PC-3 (cell line): ENCODE data around the gene RBM26. TPM values are rescaled to one million over a fixed set of nuclear protein-coding genes. Genes with fewer than 3 reads are reported as not detected.
A peak's percentile ranks its signal among the peaks of the same experiment; 100 is the strongest.

ENCODE experiments used
- ATAC-seq: fragments of 200-7000 bp; cut with Tn5 transposase; 2 replicates; pipeline ENCODE4 v1.9.1; 2020; ENCODE audit warnings: mild to moderate bottlenecking, moderate library complexity
- BruUV-seq: library from RNA; stranded (reverse); fragments of 400-500 nt; replicated peaks from 2 replicates; lab custom pipeline; 2021; lab: Mats Ljungman, UMichigan
- CTCF ChIA-PET: fragments of 300-600 bp; sonication (Branson Sonifier 250); formaldehyde crosslinking; loops from one replicate; lab custom pipeline; 2022; ENCODE audit warnings: antibody characterized with exemption; lab: Charles Lee
- POLR2A ChIA-PET: fragments of 300-600 bp; sonication (Branson Sonifier 250); formaldehyde crosslinking; loops from one replicate; lab custom pipeline; 2022; ENCODE audit warnings: antibody characterized with exemption; ENCODE audit not compliant: unreplicated experiment; lab: Charles Lee
- DNase-seq: peaks from one replicate; pipeline ENCODE4 v3.0.0-alpha.2; 2015
- H2AFZ ChIP-seq: fragments of 300-600 bp; sonication (generic); 2 replicates; pipeline ENCODE4 v1.6.0; 2016; ENCODE audit warnings: antibody characterized with exemption, low read length
- H3F3A ChIP-seq: fragments of 300-600 bp; sonication (generic); one replicate; pipeline ENCODE4 v1.6.0; 2017; ENCODE audit warnings: antibody characterized with exemption, low read length, control low read depth, mild to moderate bottlenecking; ENCODE audit not compliant: unreplicated experiment
- H3K27ac ChIP-seq: fragments of 300-600 bp; sonication (generic); 2 replicates; pipeline ENCODE4 v1.5.1; 2016; ENCODE audit warnings: mild to moderate bottlenecking, low read length
- H3K27me3 ChIP-seq: fragments of 300-600 bp; sonication (generic); 2 replicates; pipeline ENCODE4 v1.6.1; 2016; ENCODE audit warnings: low read length, mixed read lengths
- H3K36me3 ChIP-seq: fragments of 300-600 bp; sonication (generic); 2 replicates; pipeline ENCODE4 v1.6.1; 2016; ENCODE audit warnings: low read depth, mixed run types, low read length, mixed read lengths
- H3K4me1 ChIP-seq: fragments of 300-600 bp; sonication (generic); 2 replicates; pipeline ENCODE4 v1.5.1; 2016; ENCODE audit warnings: low read length; ENCODE audit not compliant: insufficient read depth
- H3K4me2 ChIP-seq: fragments of 300-600 bp; sonication (generic); 2 replicates; pipeline ENCODE4 v1.6.0; 2016; ENCODE audit warnings: low read length
- H3K4me3 ChIP-seq: fragments of 300-600 bp; sonication (generic); 2 replicates; pipeline ENCODE4 v1.5.1; 2016; ENCODE audit warnings: mild to moderate bottlenecking, low read length, mixed read lengths
- H3K79me2 ChIP-seq: fragments of 300-600 bp; sonication (generic); 2 replicates; pipeline ENCODE4 v1.6.1; 2017; ENCODE audit warnings: low read length, mixed read lengths
- H3K9ac ChIP-seq: fragments of 300-600 bp; sonication (generic); 2 replicates; pipeline ENCODE4 v1.6.0; 2016; ENCODE audit warnings: mild to moderate bottlenecking, low read length
- H3K9me2 ChIP-seq: fragments of 300-600 bp; sonication (generic); replicated peaks from 2 replicates; pipeline ENCODE4 v1.6.1; 2016; ENCODE audit warnings: mixed run types, low read length, mixed read lengths
- H3K9me3 ChIP-seq: fragments of 300-600 bp; sonication (generic); 2 replicates; pipeline ENCODE4 v1.6.1; 2016; ENCODE audit warnings: low read length, mixed read lengths
- H4K20me1 ChIP-seq: fragments of 300-600 bp; sonication (generic); 2 replicates; pipeline ENCODE4 v1.6.1; 2016; ENCODE audit warnings: low read length, mixed read lengths
- CTCF ChIP-seq: fragments of 300-600 bp; sonication (generic); conservative IDR thresholded peaks from 2 replicates; pipeline ENCODE4 v1.5.1; 2017; ENCODE audit warnings: antibody characterized with exemption, low read depth, mild to moderate bottlenecking, low read length
- EZH2 ChIP-seq: fragments of 300-600 bp; sonication (generic); IDR thresholded peaks from one replicate; pipeline ENCODE4 v1.6.1; 2017; ENCODE audit warnings: antibody characterized with exemption, mild to moderate bottlenecking, low read length; ENCODE audit not compliant: unreplicated experiment
- EZH2phosphoT487 ChIP-seq: fragments of 300-600 bp; sonication (generic); IDR thresholded peaks from 2 replicates; pipeline ENCODE4 v1.6.1; 2018; ENCODE audit warnings: mild to moderate bottlenecking, antibody characterized with exemption, low read length, borderline replicate concordance
- intact Hi-C: fragments of 100-400 bp; cut with micrococcal nuclease; formaldehyde crosslinking; loops from 2 replicates; pipeline ENCODE4 v1.9.0; 2023
- total RNA-seq: library from RNA; depleted of rRNA; stranded (reverse); fragments of >200 nt; gene quantifications from 2 replicates; pipeline ENCODE4 v1.2.3, GENCODE V29; 2014

Gene RBM26
- total RNA-seq, 1 experiment from 2014 or later: 16.1 TPM

GRCh38 chr13:79452239-79452913 lies 46.3 kb upstream of the RBM26 start:
- intact Hi-C loops: no loop called here
- H3K9me2 ChIP-seq: no peaks in the 10 kb centered on the region
- H4K20me1 ChIP-seq: no peaks in the 10 kb centered on the region
- ChIA-PET CTCF (no interaction called here), POLR2A (no interaction called here)
- no peaks in the 10 kb centered on the region for H3K9me3 ChIP-seq
- ATAC-seq (no peak), DNase-seq (no peak)
- H3K36me3 ChIP-seq: no peaks in the 10 kb centered on the region
- no peak for TF ChIP-seq EZH2phosphoT487
- no peak for TF ChIP-seq CTCF
- TF ChIP-seq EZH2: no peak
- no peak overlapping the region for H3K27ac ChIP-seq
- H3K4me3 ChIP-seq: no peak overlapping the region
- H3K4me2 ChIP-seq: no peak overlapping the region
- no peak overlapping the region for H3K9ac ChIP-seq
- peaks cover 9% of the 10 kb centered on the region for H3K4me1 ChIP-seq
- H3K27me3 ChIP-seq: no peaks in the 10 kb centered on the region
- no peaks in the 10 kb centered on the region for H3F3A ChIP-seq
- H3K79me2 ChIP-seq: no peaks in the 10 kb centered on the region
- no TSS peak for BruUV-seq
- H2AFZ ChIP-seq: no peak overlapping the region

- peak overlapping the region; percentile 42; the same call in 1 of the 2 replicates for H2AFZ ChIP-seq
- H3K4me3 ChIP-seq: no peak overlapping the region
- no TSS peak for BruUV-seq
- ATAC-seq (peak; percentile 88), DNase-seq (peak; percentile 62)
- H3K9ac ChIP-seq: no peak overlapping the region
- peaks cover 9% of the 10 kb centered on the region for H3K4me1 ChIP-seq
- intact Hi-C loops: no loop called here
- H3K27ac ChIP-seq: no peak overlapping the region
- peak overlapping the region; percentile 48 for H3K4me2 ChIP-seq
- no peaks in the 10 kb centered on the region for H3K9me2 ChIP-seq
- no peak for TF ChIP-seq EZH2phosphoT487
- TF ChIP-seq EZH2: no peak
- TF ChIP-seq CTCF: no peak
- H3F3A ChIP-seq: no peaks in the 10 kb centered on the region
- H4K20me1 ChIP-seq: no peaks in the 10 kb centered on the region
- ChIA-PET CTCF (no interaction called here), POLR2A (no interaction called here)
- no peaks in the 10 kb centered on the region for H3K27me3 ChIP-seq
- H3K36me3 ChIP-seq: no peaks in the 10 kb centered on the region
- H3K79me2 ChIP-seq: no peaks in the 10 kb centered on the region
- no peaks in the 10 kb centered on the region for H3K9me3 ChIP-seq
These were observed 45.5 kb upstream of the RBM26 start for GRCh38 chr13:79451500-79451962.

GRCh38 chr13:79450110-79450509 lies 44.1 kb upstream of the RBM26 start:
- ChIA-PET POLR2A (no interaction called here), CTCF (no interaction called here)
- Histone ChIP-seq H3K79me2 (no peaks in the 10 kb centered on the region), H3K4me1 (peaks cover 9% of the 10 kb centered on the region), H3K4me3 (no peak overlapping the region), H3F3A (no peaks in the 10 kb centered on the region), H3K9me3 (no peaks in the 10 kb centered on the region), H4K20me1 (no peaks in the 10 kb centered on the region), H2AFZ (no peak overlapping the region), H3K9me2 (no peaks in the 10 kb centered on the region), H3K27me3 (no peaks in the 10 kb centered on the region), H3K9ac (no peak overlapping the region), H3K36me3 (no peaks in the 10 kb centered on the region), H3K27ac (no peak overlapping the region), H3K4me2 (no peak overlapping the region)
- no TSS peak for BruUV-seq
- DNase-seq: no peak
- no peak for TF ChIP-seq EZH2phosphoT487
- no peak for TF ChIP-seq CTCF
- TF ChIP-seq EZH2: no peak
- intact Hi-C loops: no loop called here
- no peak for ATAC-seq
